Right kidney (tissue), 1 donor: ENCODE data around the gene HOTAIR.

Experiments used
- DNase-seq: peaks from one replicate; pipeline ENCODE4 v3.0.0-alpha.2; 2016

The HOTAIR gene

GRCh38 chr12:54011665-54012532 is 37.1 kb upstream of the HOTAIR start:
- no peak for DNase-seq

DNA sequence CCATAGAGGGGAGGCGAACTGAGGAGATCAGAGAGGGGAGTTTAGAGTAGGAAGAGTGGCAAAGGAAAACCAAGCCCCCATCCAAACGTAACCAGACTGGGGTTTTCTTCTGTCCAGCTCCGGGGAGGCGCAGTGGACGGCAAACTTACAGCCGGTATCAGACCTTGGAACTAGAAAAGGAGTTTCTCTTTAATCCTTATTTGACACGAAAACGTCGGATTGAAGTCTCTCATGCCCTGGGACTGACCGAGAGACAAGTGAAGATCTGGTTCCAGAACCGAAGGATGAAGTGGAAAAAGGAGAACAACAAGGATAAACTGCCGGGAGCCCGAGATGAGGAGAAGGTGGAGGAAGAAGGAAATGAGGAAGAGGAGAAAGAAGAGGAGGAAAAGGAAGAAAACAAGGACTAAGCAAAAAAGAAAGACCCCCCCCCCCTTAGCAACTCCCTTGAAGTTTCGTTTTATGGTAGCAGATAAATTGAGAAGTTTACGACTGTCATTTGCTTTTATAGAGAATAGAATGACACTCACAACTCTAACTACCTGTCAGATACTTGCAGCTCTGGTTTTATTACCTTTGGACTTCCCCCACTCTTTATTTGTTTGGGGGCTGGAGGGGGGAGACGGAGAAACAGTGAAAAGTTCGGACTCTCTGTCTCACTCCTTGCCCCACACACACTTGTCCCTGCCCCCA is 36.4 kb upstream of the HOTAIR start:
- no peak for DNase-seq

DNA sequence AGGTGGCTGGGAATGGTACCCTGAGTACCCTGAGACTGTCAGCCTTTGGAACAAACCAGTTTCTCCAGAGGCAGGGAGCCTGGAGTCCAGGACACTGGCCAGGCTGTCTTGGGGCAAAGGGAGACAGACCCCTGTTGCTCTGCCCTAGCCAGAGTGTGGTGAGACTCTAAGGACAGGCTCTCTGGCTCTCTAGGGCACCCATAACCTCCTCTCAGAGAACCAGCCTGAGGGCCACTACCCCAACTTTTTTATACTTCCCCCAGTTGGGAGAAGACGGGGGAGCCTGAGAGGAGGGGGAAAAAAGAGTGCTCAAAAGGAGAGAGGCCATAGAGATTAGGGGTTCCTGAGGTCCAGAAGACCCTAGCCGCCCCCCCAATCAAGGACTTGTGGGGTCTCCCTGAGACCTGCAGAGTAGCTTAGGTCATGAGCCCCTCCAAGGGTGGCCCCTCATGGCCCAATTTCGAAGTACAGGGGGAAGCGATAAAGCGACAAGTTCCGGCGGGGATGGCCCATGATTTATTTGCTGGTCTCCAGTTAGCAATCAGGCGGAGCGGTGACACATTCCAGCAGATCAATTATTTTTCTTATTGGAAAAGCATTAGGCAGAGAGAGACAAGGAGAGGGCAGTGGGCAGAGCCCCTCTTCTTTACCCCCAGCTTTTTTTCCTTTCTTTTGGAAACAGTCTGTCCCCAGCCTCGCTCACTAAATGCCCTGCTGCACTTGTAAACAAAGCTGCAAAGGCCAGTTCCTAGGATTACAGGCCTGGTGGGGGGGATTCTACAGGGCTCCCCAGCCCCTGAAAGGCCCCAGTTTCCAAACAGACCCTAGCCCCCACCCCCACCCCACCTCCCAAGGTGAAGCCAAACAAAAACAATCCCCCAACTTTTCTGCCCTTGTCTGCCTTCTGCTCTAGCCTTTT is 35.6 kb upstream of the HOTAIR start:
- peak; percentile 74 for DNase-seq

DNA sequence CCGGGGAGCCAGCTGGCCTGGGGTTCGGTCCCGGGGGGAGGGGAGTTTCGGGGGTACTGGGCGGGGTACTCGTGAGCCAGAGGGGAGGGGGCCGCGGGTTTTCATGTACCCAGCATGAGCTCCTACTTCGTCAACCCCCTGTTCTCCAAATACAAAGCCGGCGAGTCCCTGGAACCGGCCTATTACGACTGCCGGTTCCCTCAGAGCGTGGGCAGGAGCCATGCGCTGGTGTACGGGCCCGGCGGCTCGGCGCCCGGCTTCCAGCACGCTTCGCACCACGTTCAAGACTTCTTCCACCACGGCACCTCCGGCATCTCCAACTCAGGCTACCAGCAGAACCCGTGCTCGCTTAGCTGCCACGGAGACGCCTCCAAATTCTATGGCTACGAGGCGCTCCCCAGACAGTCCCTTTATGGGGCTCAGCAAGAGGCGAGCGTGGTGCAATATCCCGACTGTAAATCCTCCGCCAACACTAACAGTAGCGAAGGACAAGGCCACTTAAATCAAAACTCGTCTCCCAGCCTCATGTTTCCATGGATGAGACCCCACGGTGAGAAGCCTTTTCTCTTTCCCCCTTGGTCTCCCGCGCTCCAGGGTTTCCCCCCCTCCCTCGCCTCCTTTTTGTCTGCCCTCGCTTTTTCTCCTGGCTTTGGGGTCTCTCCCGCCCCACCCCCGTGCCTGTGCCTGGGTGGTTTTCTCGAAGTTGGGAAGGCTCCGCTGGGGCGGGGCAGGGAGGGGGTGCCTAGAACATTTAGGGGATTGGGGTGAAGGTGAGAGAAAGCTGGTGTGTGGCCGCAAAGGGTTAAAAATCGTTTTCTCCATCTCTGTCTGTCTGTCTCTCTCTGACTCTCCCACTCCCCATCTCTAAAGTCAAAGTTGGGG is 34.7 kb upstream of the HOTAIR start:
- DNase-seq: peak; percentile 78

DNA sequence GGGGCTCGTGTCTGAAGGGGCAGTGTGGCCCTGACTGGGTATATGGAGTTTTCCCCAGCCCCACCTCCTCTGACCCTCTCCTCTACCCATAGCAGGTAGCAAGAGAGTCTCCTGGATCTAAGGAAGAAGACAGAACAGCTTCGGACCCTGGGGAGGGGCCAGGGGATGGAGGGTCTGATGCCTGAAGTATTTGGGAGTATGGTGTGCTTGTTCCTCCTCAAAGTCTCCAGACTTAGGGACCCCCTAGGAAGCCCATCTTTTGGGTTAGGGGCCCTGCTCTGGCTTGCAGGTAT is 33.5 kb upstream of the HOTAIR start:
- no peak for DNase-seq

- DNase-seq: no peak
Measured at GRCh38 chr12:54007538-54008259, 32.9 kb upstream of the HOTAIR start.

DNA sequence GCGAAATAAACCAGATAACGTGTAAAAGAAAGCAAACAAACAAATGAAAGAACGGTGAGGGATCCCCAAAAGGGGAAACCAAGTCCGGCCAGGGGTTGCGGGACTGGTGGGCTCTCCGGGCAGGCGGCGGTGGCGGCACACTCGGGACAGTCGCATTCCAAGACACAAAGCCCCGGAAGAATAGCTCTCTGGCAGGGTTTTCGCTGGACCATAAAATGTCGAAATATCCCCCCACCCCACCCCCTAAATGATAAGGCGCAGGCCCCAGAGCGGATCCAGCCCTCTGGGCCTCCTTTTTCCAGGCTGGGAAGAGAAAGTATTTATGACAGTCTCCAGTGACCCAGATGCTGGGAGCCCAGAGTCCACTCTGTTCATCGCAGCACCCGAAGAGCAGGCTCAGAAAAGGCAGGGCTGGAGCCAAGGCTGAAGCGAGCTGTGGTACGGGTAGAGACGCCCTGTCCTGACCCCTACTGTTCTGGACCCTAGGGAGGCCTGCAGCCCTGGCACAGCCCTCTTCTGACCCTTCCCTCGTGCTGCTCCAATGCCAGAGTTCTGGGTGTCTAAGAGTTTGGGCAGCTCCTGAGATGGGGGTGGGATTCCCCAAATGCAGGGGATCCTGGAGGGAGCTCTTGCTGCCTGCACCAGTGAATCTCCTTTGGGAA is 31.9 kb upstream of the HOTAIR start:
- DNase-seq: no peak

DNA sequence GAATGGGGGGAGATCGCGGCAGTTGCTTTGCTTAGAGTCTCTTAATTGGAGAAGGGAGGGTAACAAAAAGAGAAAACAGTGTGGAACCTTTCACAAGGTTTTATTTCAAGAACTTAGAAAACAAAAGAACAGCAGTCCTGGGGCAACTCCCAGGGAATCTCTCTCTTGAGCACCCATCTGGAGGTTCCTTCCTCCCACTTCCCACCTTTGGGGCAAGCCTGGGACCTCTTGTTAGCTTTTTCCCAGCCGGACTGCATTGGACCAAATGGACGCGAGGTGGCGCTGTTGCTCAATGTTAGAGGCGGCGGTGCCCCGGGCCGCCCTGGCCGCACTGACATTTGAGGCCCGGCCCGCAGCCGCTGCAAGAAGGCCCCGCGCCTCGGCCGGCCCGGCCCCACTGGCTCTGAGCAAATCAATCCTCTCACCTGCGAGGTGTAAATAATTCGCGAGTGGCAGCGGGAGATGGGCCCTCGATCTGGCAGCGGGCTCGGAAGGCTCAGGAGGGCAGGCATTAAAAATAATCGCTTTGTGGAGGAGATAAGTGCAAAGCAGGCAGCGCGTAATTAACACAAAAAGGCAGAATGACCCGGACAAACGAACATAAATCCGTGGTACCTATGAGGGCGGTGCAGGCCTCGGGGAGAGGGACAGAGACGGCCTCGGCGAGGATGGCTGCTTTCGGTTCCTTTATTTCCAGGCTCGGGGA is 31.3 kb upstream of the HOTAIR start:
- DNase-seq: peak; percentile 93

- peak; percentile 86 for DNase-seq
Measured at GRCh38 chr12:54005531-54005852, 30.7 kb upstream of the HOTAIR start.

GRCh38 chr12:54004841-54005530 is 30.2 kb upstream of the HOTAIR start:
- DNase-seq: peak; percentile 82

- DNase-seq: no peak
Measured at GRCh38 chr12:54004063-54004840, 29.5 kb upstream of the HOTAIR start.

DNA sequence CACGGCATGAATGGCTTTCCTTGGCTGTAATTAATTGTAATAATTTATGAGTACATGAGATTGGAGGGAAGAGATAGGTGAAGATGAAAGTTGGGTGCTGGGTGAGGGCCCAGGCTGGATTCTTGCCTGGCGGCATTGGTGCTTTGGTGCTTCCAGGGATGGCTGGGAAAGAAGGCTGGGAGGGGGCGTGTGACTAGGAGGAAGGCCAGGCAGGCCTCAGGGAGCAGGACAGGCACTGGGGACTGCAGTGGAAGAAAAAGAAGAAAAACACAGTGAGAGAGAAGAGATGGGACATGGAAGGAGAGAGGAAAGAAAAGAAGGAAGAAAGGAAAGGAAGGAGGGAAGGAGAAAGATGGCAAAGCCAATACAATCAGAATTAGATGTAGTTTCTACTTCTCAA is 28.9 kb upstream of the HOTAIR start:
- DNase-seq: peak; percentile 74

GRCh38 chr12:54002915-54003389 is 28.2 kb upstream of the HOTAIR start:
- peak; percentile 67 for DNase-seq

DNA sequence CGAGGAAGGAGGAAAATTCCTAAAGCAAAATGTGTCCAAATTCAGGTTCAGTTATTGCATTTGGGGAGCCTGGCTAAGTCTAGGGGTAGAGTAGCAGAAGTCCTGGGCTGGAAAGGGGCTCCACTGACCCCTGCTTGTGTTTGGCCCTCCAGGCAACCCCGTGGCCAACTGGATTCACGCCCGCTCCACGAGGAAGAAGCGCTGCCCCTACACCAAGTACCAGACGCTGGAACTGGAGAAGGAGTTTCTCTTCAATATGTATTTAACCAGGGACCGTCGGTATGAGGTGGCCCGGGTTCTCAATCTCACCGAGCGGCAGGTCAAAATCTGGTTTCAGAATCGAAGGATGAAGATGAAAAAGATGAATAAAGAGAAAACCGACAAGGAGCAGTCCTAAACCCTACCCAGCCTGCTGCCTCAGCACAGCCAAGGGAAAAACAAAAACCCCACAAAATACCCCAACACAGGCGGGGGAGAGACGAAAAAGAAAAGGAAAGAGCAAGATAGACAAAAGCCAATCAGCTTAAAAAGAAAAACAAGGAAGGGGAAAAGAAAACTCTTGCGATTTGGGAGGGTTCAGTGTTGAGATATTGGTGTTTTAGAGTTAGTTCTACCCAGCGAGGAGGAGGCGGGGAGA is 27.6 kb upstream of the HOTAIR start:
- DNase-seq: peak; percentile 67

GRCh38 chr12:54001283-54002187 is 26.8 kb upstream of the HOTAIR start:
- DNase-seq: peak; percentile 74
